Caco-2 (cell line): ENCODE results near the gene WDR17. TPM values are rescaled to one million over a fixed set of nuclear protein-coding genes. Genes with fewer than 3 reads are reported as not detected.

Experiments used
- BruUV-seq: library from RNA; stranded (reverse); fragments of 400-500 nt; replicated peaks from 2 replicates; lab custom pipeline; 2021; lab: Mats Ljungman, UMichigan
- CTCF ChIA-PET: fragments of 300-600 bp; sonication (Branson Sonifier 250); formaldehyde crosslinking; loops from one replicate; lab custom pipeline; 2022; ENCODE audit warnings: antibody characterized with exemption; lab: Charles Lee
- POLR2A ChIA-PET: fragments of 300-600 bp; sonication (Branson Sonifier 250); formaldehyde crosslinking; loops from one replicate; lab custom pipeline; 2022; ENCODE audit warnings: antibody characterized with exemption; lab: Charles Lee
- DNase-seq, 2 experiments: peaks; one replicate each; pipeline versions ENCODE4 v3.0.0 to v3.0.0-alpha.2; 2020 to 2022
- H3K27me3 ChIP-seq: replicated peaks from 2 replicates; pipeline ENCODE4 v1.6.0; 2011; ENCODE audit warnings: low read length; ENCODE audit not compliant: control insufficient read depth, insufficient read depth
- H3K36me3 ChIP-seq: 2 replicates; pipeline ENCODE4 v1.5.1; 2011; ENCODE audit warnings: low read length; ENCODE audit not compliant: control insufficient read depth, insufficient read depth
- H3K4me1 ChIP-seq: fragments of 250-450 bp; sonication (Bioruptor Pico); 2 replicates; pipeline ENCODE4 v1.5.1; 2020; ENCODE audit warnings: mild to moderate bottlenecking
- H3K4me3 ChIP-seq: 2 replicates; pipeline ENCODE4 v1.5.1; 2011; ENCODE audit warnings: low read depth, mild to moderate bottlenecking, control low read depth, low read length
- H3K9me3 ChIP-seq: fragments of 250-450 bp; sonication (Bioruptor Pico); 2 replicates; pipeline ENCODE4 v1.5.1; 2020; ENCODE audit warnings: mild to moderate bottlenecking, moderate library complexity
- H3K27ac Mint-ChIP-seq: one replicate; pipeline ENCODE4 v1.8.0; 2022; ENCODE audit warnings: mixed read lengths; ENCODE audit not compliant: unreplicated experiment
- H3K27me3 Mint-ChIP-seq: one replicate; pipeline ENCODE4 v1.8.0; 2022; ENCODE audit warnings: mixed read lengths; ENCODE audit not compliant: insufficient read depth, unreplicated experiment
- H3K36me3 Mint-ChIP-seq: one replicate; pipeline ENCODE4 v1.8.0; 2022; ENCODE audit warnings: mild to moderate bottlenecking, mixed read lengths; ENCODE audit not compliant: insufficient read depth, unreplicated experiment
- H3K4me1 Mint-ChIP-seq: one replicate; pipeline ENCODE4 v1.8.0; 2022; ENCODE audit warnings: low read depth, mixed read lengths; ENCODE audit not compliant: unreplicated experiment
- H3K4me3 Mint-ChIP-seq: one replicate; pipeline ENCODE4 v1.8.0; 2022; ENCODE audit warnings: mild to moderate bottlenecking, moderate library complexity, mixed read lengths; ENCODE audit not compliant: unreplicated experiment
- H3K9me3 Mint-ChIP-seq: one replicate; pipeline ENCODE4 v1.8.0; 2022; ENCODE audit warnings: mixed read lengths; ENCODE audit not compliant: unreplicated experiment
- intact Hi-C: fragments of 100-400 bp; cut with micrococcal nuclease; formaldehyde crosslinking; loops from one replicate; pipeline ENCODE4 v1.10.0; 2022; ENCODE audit not compliant: unreplicated experiment
- total RNA-seq: library from RNA; stranded (reverse); gene quantifications from 2 replicates; pipeline ENCODE4 v1.2.3, GENCODE V29; 2022
- TF ChIP-seq, protein P1 (sequence below), 2 experiments: fragments of 200-600 bp in 1 of 2; IDR thresholded peaks; 1 replicate in 1 of 2; 2 replicates in 1 of 2; pipeline versions ENCODE4 v1.5.1 to v1.8.0; 2011 to 2022; ENCODE audit warnings: antibody characterized with exemption in 1 of 2, control low read depth in 1 of 2, inconsistent platforms in 1 of 2, low read depth in 1 of 2, low read length in 1 of 2, mild to moderate bottlenecking in 1 of 2, moderate library complexity in 1 of 2; ENCODE audit not compliant: insufficient read depth in 1 of 2, severe bottlenecking in 1 of 2, unreplicated experiment in 1 of 2

WDR17 gene
- total RNA-seq, 1 experiment from 2014 or later, result 0.52 TPM

DNA sequence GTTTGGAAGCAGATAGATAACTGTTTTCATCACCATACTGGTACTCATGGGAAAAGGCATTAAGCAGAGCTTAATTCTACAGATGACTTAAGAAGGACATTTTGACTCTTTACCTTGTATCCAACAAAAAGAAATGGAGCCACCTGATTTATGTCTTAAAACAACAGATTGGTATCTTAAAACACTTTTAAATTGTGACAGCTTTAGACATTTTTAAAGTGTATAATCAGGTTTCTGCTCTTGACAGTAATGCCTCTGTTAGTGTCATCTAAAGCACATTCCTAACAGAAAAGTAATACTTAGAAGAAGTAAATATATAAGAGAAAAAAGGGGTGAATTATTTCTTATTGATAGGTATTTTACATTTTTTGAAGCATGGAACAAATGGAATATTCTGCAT is 73.9 kb downstream of the WDR17 start:
- peaks cover 2% of the 10 kb centered on the region for H3K27me3 Mint-ChIP-seq
- no peaks in the 10 kb centered on the region for H3K4me1 ChIP-seq
- intact Hi-C loops, result no loop called here
- no peak overlapping the region for H3K27ac Mint-ChIP-seq
- H3K27me3 ChIP-seq, result no peaks in the 10 kb centered on the region
- no peak overlapping the region for H3K4me3 Mint-ChIP-seq
- no peaks in the 10 kb centered on the region for H3K36me3 Mint-ChIP-seq
- CTCF ChIA-PET, result no interaction called here
- no peak for DNase-seq
- H3K9me3 ChIP-seq, result no peaks in the 10 kb centered on the region
- no peaks in the 10 kb centered on the region for H3K36me3 ChIP-seq
- no peaks in the 10 kb centered on the region for H3K9me3 Mint-ChIP-seq
- POLR2A ChIA-PET, result no interaction called here
- BruUV-seq, result no TSS peak
- no peak overlapping the region for H3K4me3 ChIP-seq
- no peaks in the 10 kb centered on the region for H3K4me1 Mint-ChIP-seq
- TF ChIP-seq, protein P1, sequence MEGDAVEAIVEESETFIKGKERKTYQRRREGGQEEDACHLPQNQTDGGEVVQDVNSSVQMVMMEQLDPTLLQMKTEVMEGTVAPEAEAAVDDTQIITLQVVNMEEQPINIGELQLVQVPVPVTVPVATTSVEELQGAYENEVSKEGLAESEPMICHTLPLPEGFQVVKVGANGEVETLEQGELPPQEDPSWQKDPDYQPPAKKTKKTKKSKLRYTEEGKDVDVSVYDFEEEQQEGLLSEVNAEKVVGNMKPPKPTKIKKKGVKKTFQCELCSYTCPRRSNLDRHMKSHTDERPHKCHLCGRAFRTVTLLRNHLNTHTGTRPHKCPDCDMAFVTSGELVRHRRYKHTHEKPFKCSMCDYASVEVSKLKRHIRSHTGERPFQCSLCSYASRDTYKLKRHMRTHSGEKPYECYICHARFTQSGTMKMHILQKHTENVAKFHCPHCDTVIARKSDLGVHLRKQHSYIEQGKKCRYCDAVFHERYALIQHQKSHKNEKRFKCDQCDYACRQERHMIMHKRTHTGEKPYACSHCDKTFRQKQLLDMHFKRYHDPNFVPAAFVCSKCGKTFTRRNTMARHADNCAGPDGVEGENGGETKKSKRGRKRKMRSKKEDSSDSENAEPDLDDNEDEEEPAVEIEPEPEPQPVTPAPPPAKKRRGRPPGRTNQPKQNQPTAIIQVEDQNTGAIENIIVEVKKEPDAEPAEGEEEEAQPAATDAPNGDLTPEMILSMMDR (IDR thresholded peaks at IDR 0.05; ENCODE audit: insufficient read depth in 1 of 2, low read depth in 1 of 2, low read length in 1 of 2, severe bottlenecking in 1 of 2, unreplicated experiment in 1 of 2), result no peak

DNA sequence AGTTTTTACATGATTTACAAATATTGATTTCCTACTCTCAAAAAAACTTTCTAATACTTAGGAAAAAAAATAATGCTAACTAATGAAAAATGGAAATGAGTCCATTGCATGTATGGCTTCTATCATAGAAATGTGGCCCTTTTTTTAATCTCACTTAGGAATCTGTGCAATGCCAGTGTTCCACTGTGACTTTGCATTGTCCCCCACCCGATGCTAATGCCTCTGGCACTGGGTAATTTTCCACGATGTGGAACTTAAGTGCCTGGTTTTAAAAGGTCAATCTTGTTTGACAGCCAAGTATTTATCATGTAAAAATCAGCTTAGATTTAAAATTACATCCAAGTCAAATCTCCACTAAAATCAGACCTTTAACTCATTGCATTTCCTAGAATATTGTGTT is 76.6 kb downstream of the WDR17 start:
- Mint-ChIP-seq H3K27ac (no peak overlapping the region), H3K4me1 (no peaks in the 10 kb centered on the region), H3K36me3 (no peaks in the 10 kb centered on the region), H3K4me3 (no peak overlapping the region), H3K9me3 (no peaks in the 10 kb centered on the region), H3K27me3 (no peaks in the 10 kb centered on the region)
- intact Hi-C loops, result no loop called here
- Histone ChIP-seq H3K36me3 (no peaks in the 10 kb centered on the region), H3K4me1 (no peaks in the 10 kb centered on the region), H3K27me3 (no peaks in the 10 kb centered on the region), H3K4me3 (no peak overlapping the region), H3K9me3 (no peaks in the 10 kb centered on the region)
- CTCF ChIA-PET, result no interaction called here
- no peak for DNase-seq
- no TSS peak for BruUV-seq
- TF ChIP-seq, protein P1 (IDR thresholded peaks at IDR 0.05; ENCODE audit: insufficient read depth in 1 of 2, low read depth in 1 of 2, low read length in 1 of 2, severe bottlenecking in 1 of 2, unreplicated experiment in 1 of 2), result no peak
- POLR2A ChIA-PET, result no interaction called here

DNA sequence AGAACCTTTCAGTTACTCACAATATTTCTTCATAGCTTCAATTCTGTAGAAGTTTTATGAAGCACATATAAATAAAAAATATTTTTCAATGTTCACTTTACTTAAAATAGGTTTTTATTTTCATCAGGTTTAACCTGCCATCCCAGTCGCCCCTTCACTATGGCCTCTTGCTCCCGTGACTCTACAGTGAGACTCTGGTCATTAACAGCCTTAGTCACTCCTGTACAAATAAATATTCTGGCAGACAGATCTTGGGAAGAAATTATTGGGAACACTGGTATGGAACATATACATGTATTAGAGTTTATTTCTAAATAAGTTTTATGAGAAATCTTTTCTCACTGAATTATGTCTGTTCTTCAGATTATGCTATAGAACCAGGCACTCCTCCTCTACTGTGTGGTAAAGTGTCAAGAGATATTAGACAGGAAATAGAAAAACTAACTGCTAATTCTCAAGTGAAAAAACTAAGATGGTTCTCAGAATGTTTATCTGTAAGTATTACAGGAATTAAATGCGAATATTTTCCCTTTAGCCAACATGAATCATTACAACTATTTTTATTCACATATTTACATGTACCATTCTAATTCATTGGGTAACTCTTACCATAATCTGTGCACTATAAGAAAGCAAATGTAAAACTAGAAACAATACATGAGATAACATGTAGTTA is 84.2 kb downstream of the WDR17 start:
- no peak overlapping the region for H3K4me3 Mint-ChIP-seq
- ChIA-PET POLR2A (no interaction called here), CTCF (interaction anchor here (1.0 to 1.6 kb wide), 2 partner anchors 127 to 191 kb away, joined by 8 to 11 read pairs; no protein-coding TSS in a partner anchor)
- H3K9me3 Mint-ChIP-seq, result no peaks in the 10 kb centered on the region
- Histone ChIP-seq H3K36me3 (no peaks in the 10 kb centered on the region), H3K27me3 (no peaks in the 10 kb centered on the region), H3K4me1 (no peaks in the 10 kb centered on the region), H3K4me3 (no peak overlapping the region), H3K9me3 (no peaks in the 10 kb centered on the region)
- H3K4me1 Mint-ChIP-seq, result no peaks in the 10 kb centered on the region
- H3K36me3 Mint-ChIP-seq, result no peaks in the 10 kb centered on the region
- DNase-seq, result no peak
- TF ChIP-seq, protein P1 (IDR thresholded peaks at IDR 0.05; ENCODE audit: insufficient read depth in 1 of 2, low read depth in 1 of 2, low read length in 1 of 2, severe bottlenecking in 1 of 2, unreplicated experiment in 1 of 2), result no peak
- no TSS peak for BruUV-seq
- no peaks in the 10 kb centered on the region for H3K27me3 Mint-ChIP-seq
- H3K27ac Mint-ChIP-seq, result no peak overlapping the region
- intact Hi-C loops, result loop anchor here (1.0 kb wide), 2 partner anchors 127 to 191 kb away; no protein-coding TSS in a partner anchor
